ENCODE data around the gene TRIM71.
"Not testable (repeated sequence)": the region's sequence is repeated elsewhere in the genome, so short reads cannot be mapped to it uniquely, and the experiment has no call there.

The TRIM71 gene

GRCh38 chr3:32844322-32844654 lies 26.5 kb downstream of the TRIM71 start:
- DNase-seq = no peak

GRCh38 chr3:32844914-32845313 lies 27.1 kb downstream of the TRIM71 start:
- DNase-seq = no peak

GRCh38 chr3:32845546-32845945 lies 27.7 kb downstream of the TRIM71 start:
- not testable (repeated sequence) for DNase-seq

GRCh38 chr3:32847045-32847444 lies 29.2 kb downstream of the TRIM71 start:
- DNase-seq = not testable (repeated sequence)

- no peak for DNase-seq
Observed at GRCh38 chr3:32847528-32847927, 29.7 kb downstream of the TRIM71 start.

- no peak for DNase-seq
Observed at GRCh38 chr3:32848215-32848614, 30.4 kb downstream of the TRIM71 start.

- DNase-seq = no peak
Observed at GRCh38 chr3:32849046-32849445, 31.2 kb downstream of the TRIM71 start.

GRCh38 chr3:32850226-32850625 lies 32.4 kb downstream of the TRIM71 start:
- DNase-seq = no peak

- DNase-seq = no peak
Observed at GRCh38 chr3:32850636-32851035, 32.8 kb downstream of the TRIM71 start.

- DNase-seq = no peak
Observed at GRCh38 chr3:32852146-32852545, 34.3 kb downstream of the TRIM71 start.

GRCh38 chr3:32855350-32855953 lies 37.7 kb downstream of the TRIM71 start:
- DNase-seq = no peak

- DNase-seq = no peak
Observed at GRCh38 chr3:32856355-32856889, 38.6 kb downstream of the TRIM71 start.

GRCh38 chr3:32856901-32857507 lies 39.2 kb downstream of the TRIM71 start:
- DNase-seq = no peak

- no peak for DNase-seq
Observed at GRCh38 chr3:32857921-32858320, 40.1 kb downstream of the TRIM71 start.

GRCh38 chr3:32859604-32860237 lies 41.9 kb downstream of the TRIM71 start:
- no peak for DNase-seq

- no peak for DNase-seq
Observed at GRCh38 chr3:32860499-32860898, 42.7 kb downstream of the TRIM71 start.

- DNase-seq = no peak
Observed at GRCh38 chr3:32861681-32862080, 43.9 kb downstream of the TRIM71 start.

GRCh38 chr3:32862247-32862935 lies 44.6 kb downstream of the TRIM71 start:
- DNase-seq = no peak

- DNase-seq = no peak
Observed at GRCh38 chr3:32862936-32863487, 45.2 kb downstream of the TRIM71 start.

GRCh38 chr3:32865383-32865782 lies 47.6 kb downstream of the TRIM71 start:
- DNase-seq = no peak

GRCh38 chr3:32866533-32866932 lies 48.7 kb downstream of the TRIM71 start:
- no peak for DNase-seq

GRCh38 chr3:32867954-32868353 lies 50.2 kb downstream of the TRIM71 start:
- DNase-seq = no peak
